Measurements from ENCODE around the gene PPP1R37.

GRCh38 chr19:45156751-45157150 lies 63.8 kb downstream of the PPP1R37 start:
- TF ChIP-seq ZNF280C (tag by site-specific recombination; IDR thresholded peaks at IDR 0.05) = no peak
- TF ChIP-seq CTCF (tag by site-specific recombination; IDR thresholded peaks at IDR 0.05) = no peak
- no peak for TF ChIP-seq ZNF610 (tag by site-specific recombination; IDR thresholded peaks at IDR 0.05; ENCODE audit: borderline replicate concordance)
- no peak for TF ChIP-seq ZNF121 (tag by site-specific recombination; IDR thresholded peaks at IDR 0.05)
- TF ChIP-seq ZSCAN5A (tag by site-specific recombination; IDR thresholded peaks at IDR 0.05) = no peak
- no peak for TF ChIP-seq PBX3 (CRISPR knock-in tag; IDR thresholded peaks at IDR 0.05)
- no peak for TF ChIP-seq ZNF366 (tag by site-specific recombination; conservative IDR thresholded peaks at IDR 0.05)
- TF ChIP-seq ZBTB7A (tag by site-specific recombination; IDR thresholded peaks at IDR 0.05; ENCODE audit: low read depth) = no peak
- no peak for TF ChIP-seq TSHZ1 (tag by site-specific recombination; IDR thresholded peaks at IDR 0.05; ENCODE audit: borderline replicate concordance)
- TF ChIP-seq ZNF692 (tag by site-specific recombination; IDR thresholded peaks at IDR 0.05) = no peak
- TF ChIP-seq ZNF10 (tag by site-specific recombination; IDR thresholded peaks at IDR 0.05) = no peak

All from HEK293 (cell line).